Epithelial cell of proximal tubule (primary cell): ENCODE results near the gene CHST14. TPM values are rescaled to one million over a fixed set of nuclear protein-coding genes. Genes with fewer than 3 reads are reported as not detected.

Experiments used
- DNase-seq: peaks from one replicate; pipeline ENCODE4 v3.0.0-alpha.2; 2011; ENCODE audit warnings: low read depth
- H3K4me3 ChIP-seq: 2 replicates; pipeline ENCODE4 v1.5.1; 2011; ENCODE audit warnings: low read depth, mild to moderate bottlenecking, low read length
- total RNA-seq: library from RNA; depleted of rRNA; stranded (reverse); fragments of >200 nt; gene quantifications from 2 replicates; pipeline ENCODE4 v1.2.3, GENCODE V29; 2015
- TF ChIP-seq, protein P1 (sequence below): conservative IDR thresholded peaks from 2 replicates; pipeline ENCODE4 v1.5.1; 2012; ENCODE audit warnings: low read depth, mild to moderate bottlenecking, low read length

Gene CHST14
- total RNA-seq, 1 donor from 2014 or later = 14.4 TPM

DNA sequence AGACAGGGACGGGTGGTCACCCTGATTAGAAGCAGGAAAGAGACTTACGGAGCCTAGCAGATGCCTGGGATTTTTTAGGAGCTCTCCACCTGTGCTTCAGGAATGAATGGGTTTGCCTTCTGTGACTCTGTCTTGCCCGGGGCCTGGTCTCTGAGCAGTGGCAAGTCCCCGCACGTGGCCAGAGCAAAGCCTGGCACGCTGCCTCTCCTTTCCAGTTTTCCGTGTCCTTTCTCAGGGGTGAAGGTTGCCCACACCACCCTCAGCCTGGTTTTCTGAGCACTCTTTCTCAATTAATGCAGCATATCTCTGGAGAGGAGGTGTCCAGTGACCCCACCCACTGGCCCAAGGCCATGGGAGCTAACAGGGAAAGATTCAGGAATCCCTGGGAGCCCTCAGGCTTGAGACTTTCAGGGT is 14.5 kb upstream of the CHST14 start:
- TF ChIP-seq, protein P1, sequence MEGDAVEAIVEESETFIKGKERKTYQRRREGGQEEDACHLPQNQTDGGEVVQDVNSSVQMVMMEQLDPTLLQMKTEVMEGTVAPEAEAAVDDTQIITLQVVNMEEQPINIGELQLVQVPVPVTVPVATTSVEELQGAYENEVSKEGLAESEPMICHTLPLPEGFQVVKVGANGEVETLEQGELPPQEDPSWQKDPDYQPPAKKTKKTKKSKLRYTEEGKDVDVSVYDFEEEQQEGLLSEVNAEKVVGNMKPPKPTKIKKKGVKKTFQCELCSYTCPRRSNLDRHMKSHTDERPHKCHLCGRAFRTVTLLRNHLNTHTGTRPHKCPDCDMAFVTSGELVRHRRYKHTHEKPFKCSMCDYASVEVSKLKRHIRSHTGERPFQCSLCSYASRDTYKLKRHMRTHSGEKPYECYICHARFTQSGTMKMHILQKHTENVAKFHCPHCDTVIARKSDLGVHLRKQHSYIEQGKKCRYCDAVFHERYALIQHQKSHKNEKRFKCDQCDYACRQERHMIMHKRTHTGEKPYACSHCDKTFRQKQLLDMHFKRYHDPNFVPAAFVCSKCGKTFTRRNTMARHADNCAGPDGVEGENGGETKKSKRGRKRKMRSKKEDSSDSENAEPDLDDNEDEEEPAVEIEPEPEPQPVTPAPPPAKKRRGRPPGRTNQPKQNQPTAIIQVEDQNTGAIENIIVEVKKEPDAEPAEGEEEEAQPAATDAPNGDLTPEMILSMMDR = no peak
- DNase-seq = no peak
- H3K4me3 ChIP-seq = no peak overlapping the region

DNA sequence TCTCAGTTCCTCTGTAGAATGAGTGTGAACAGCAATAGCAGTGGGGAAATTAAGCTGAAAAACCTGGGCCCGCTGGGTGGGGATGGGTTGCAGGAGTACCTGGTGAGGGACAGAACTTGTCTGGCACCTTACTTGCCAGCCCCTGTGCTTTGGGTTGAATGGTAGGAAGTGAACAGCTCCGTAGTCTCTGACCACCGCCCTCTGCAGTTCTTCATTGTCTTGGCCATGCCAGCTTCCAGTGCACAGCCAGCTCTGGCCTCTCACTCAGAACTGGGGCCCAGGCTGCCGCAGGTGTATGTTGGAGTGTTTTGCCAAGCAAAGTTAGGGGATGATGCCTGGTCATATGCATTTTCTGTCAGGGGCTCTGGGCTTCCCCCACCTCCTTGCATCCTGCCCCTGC is 14.0 kb upstream of the CHST14 start:
- TF ChIP-seq, protein P1 = no peak
- no peak for DNase-seq

DNA sequence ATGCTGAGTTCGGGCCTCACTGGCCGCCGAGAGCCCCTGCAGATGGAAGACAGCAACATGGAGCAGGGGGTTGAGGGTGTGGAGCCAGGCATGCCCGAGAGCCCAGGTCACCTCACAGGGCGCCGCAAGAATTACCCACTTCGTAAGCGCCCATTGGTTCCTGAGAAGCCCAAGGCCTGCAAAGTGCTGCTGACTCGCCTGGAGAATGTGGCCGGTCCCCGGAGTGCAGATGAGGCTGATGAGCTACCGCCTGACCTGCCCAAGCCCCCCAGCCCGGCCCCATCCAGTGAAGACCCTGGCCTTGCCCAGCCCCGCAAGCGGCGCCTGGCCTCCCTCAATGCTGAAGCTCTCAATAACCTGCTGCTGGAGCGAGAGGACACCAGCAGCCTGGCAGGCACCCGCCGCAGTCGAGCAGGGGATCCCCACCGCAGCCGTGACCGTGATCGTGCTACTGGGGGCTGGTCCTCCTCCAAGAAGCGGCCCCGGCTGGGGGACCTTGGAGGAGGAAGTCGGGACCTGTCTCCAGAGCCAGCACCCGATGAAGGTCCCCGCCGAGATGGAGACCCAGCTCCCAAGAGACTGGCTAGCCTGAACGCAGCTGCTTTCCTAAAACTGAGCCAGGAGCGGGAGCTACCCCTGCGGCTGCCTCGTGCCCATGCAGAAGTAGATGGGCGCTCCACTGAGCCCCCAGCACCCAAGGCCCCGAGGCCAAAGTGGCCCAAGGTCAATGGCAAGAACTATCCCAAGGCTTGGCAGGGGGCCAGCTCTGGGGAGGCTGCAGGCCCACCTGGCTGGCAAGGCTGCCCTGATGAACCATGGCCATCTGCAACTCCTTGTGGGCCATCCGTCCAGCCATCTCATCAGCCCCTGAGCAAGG is 12.1 kb upstream of the CHST14 start:
- H3K4me3 ChIP-seq = no peak overlapping the region
- no peak for DNase-seq
- TF ChIP-seq, protein P1 = no peak

More for the DNA sequence above, 14.0 kb upstream of the CHST14 start:
- H3K4me3 ChIP-seq = no peak overlapping the region

GRCh38 chr15:40459391-40460015 is 11.3 kb upstream of the CHST14 start:
- no peak overlapping the region for H3K4me3 ChIP-seq
- TF ChIP-seq, protein P1 = no peak
- DNase-seq = no peak

GRCh38 chr15:40460404-40460803 is 10.4 kb upstream of the CHST14 start:
- H3K4me3 ChIP-seq = no peak overlapping the region
- no peak for DNase-seq
- TF ChIP-seq, protein P1 = no peak

- H3K4me3 ChIP-seq = no peak overlapping the region
- TF ChIP-seq, protein P1 = no peak
- no peak for DNase-seq
Measured at GRCh38 chr15:40461958-40462357, 8.8 kb upstream of the CHST14 start.
